ENCODE results near the gene PEAK1. TPM values are rescaled to one million over a fixed set of nuclear protein-coding genes. Genes with fewer than 3 reads are reported as not detected.

The PEAK1 gene
- total and polyA plus RNA-seq, 9 of the 15 experiments (the other 6 are each of a cell fraction or from before 2014, with no cell fraction given) = 0.99 to 22.4 (median 10.8) TPM

DNA sequence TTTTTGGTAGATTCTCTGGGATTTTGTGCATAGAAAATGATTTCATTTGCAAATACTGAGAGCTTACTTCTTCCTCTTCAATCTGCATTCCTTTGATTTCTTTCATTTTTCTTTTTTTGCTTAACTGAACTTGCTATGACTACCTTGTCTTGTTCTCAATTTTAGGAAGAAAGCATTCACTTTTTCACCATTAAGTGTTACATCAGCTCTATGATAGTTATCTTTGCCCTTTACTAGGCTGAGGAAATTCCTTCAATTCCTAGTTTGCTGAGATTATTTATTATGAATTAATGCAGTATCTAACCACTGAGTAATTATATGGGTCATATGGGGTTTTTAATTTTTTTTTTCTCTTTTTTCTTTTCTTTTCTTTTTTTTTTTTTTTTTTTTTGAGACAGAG, 172.8 kb downstream of the PEAK1 start (continued):
- TF ChIP-seq, protein P1, sequence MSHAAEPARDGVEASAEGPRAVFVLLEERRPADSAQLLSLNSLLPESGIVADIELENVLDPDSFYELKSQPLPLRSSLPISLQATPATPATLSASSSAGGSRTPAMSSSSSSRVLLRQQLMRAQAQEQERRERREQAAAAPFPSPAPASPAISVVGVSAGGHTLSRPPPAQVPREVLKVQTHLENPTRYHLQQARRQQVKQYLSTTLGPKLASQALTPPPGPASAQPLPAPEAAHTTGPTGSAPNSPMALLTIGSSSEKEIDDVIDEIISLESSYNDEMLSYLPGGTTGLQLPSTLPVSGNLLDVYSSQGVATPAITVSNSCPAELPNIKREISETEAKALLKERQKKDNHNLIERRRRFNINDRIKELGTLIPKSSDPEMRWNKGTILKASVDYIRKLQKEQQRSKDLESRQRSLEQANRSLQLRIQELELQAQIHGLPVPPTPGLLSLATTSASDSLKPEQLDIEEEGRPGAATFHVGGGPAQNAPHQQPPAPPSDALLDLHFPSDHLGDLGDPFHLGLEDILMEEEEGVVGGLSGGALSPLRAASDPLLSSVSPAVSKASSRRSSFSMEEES (CRISPR knock-in tag; IDR thresholded peaks at IDR 0.05) = no peak
- TF ChIP-seq, protein P2, sequence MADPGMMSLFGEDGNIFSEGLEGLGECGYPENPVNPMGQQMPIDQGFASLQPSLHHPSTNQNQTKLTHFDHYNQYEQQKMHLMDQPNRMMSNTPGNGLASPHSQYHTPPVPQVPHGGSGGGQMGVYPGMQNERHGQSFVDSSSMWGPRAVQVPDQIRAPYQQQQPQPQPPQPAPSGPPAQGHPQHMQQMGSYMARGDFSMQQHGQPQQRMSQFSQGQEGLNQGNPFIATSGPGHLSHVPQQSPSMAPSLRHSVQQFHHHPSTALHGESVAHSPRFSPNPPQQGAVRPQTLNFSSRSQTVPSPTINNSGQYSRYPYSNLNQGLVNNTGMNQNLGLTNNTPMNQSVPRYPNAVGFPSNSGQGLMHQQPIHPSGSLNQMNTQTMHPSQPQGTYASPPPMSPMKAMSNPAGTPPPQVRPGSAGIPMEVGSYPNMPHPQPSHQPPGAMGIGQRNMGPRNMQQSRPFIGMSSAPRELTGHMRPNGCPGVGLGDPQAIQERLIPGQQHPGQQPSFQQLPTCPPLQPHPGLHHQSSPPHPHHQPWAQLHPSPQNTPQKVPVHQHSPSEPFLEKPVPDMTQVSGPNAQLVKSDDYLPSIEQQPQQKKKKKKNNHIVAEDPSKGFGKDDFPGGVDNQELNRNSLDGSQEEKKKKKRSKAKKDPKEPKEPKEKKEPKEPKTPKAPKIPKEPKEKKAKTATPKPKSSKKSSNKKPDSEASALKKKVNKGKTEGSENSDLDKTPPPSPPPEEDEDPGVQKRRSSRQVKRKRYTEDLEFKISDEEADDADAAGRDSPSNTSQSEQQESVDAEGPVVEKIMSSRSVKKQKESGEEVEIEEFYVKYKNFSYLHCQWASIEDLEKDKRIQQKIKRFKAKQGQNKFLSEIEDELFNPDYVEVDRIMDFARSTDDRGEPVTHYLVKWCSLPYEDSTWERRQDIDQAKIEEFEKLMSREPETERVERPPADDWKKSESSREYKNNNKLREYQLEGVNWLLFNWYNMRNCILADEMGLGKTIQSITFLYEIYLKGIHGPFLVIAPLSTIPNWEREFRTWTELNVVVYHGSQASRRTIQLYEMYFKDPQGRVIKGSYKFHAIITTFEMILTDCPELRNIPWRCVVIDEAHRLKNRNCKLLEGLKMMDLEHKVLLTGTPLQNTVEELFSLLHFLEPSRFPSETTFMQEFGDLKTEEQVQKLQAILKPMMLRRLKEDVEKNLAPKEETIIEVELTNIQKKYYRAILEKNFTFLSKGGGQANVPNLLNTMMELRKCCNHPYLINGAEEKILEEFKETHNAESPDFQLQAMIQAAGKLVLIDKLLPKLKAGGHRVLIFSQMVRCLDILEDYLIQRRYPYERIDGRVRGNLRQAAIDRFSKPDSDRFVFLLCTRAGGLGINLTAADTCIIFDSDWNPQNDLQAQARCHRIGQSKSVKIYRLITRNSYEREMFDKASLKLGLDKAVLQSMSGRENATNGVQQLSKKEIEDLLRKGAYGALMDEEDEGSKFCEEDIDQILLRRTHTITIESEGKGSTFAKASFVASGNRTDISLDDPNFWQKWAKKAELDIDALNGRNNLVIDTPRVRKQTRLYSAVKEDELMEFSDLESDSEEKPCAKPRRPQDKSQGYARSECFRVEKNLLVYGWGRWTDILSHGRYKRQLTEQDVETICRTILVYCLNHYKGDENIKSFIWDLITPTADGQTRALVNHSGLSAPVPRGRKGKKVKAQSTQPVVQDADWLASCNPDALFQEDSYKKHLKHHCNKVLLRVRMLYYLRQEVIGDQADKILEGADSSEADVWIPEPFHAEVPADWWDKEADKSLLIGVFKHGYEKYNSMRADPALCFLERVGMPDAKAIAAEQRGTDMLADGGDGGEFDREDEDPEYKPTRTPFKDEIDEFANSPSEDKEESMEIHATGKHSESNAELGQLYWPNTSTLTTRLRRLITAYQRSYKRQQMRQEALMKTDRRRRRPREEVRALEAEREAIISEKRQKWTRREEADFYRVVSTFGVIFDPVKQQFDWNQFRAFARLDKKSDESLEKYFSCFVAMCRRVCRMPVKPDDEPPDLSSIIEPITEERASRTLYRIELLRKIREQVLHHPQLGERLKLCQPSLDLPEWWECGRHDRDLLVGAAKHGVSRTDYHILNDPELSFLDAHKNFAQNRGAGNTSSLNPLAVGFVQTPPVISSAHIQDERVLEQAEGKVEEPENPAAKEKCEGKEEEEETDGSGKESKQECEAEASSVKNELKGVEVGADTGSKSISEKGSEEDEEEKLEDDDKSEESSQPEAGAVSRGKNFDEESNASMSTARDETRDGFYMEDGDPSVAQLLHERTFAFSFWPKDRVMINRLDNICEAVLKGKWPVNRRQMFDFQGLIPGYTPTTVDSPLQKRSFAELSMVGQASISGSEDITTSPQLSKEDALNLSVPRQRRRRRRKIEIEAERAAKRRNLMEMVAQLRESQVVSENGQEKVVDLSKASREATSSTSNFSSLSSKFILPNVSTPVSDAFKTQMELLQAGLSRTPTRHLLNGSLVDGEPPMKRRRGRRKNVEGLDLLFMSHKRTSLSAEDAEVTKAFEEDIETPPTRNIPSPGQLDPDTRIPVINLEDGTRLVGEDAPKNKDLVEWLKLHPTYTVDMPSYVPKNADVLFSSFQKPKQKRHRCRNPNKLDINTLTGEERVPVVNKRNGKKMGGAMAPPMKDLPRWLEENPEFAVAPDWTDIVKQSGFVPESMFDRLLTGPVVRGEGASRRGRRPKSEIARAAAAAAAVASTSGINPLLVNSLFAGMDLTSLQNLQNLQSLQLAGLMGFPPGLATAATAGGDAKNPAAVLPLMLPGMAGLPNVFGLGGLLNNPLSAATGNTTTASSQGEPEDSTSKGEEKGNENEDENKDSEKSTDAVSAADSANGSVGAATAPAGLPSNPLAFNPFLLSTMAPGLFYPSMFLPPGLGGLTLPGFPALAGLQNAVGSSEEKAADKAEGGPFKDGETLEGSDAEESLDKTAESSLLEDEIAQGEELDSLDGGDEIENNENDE (IDR thresholded peaks at IDR 0.05; ENCODE audit: low read depth, low read length) = no peak
- TF ChIP-seq ZNF639 (CRISPR knock-in tag; conservative IDR thresholded peaks at IDR 0.05 in 1 of 2, IDR thresholded peaks at IDR 0.05 in 1 of 2) (no peak), PRPF4 (IDR thresholded peaks at IDR 0.05; ENCODE audit: insufficient read depth, low read depth, low read length, poor library complexity, severe bottlenecking) (no peak)

Measured in K562 (cell line).